NCI-H2081 treated with DMSO at 0.1 percent for 48 hours (cell line): ENCODE measurements around the gene ZNF557.
"Not testable (repeated sequence)": the region's sequence is repeated elsewhere in the genome, so short reads cannot be mapped to it uniquely, and the experiment has no call there.

Experiments used
- DNase-seq: peaks from one replicate; lab custom pipeline; 2025; lab: John Stamatoyannopoulos, UW

The ZNF557 gene

DNA sequence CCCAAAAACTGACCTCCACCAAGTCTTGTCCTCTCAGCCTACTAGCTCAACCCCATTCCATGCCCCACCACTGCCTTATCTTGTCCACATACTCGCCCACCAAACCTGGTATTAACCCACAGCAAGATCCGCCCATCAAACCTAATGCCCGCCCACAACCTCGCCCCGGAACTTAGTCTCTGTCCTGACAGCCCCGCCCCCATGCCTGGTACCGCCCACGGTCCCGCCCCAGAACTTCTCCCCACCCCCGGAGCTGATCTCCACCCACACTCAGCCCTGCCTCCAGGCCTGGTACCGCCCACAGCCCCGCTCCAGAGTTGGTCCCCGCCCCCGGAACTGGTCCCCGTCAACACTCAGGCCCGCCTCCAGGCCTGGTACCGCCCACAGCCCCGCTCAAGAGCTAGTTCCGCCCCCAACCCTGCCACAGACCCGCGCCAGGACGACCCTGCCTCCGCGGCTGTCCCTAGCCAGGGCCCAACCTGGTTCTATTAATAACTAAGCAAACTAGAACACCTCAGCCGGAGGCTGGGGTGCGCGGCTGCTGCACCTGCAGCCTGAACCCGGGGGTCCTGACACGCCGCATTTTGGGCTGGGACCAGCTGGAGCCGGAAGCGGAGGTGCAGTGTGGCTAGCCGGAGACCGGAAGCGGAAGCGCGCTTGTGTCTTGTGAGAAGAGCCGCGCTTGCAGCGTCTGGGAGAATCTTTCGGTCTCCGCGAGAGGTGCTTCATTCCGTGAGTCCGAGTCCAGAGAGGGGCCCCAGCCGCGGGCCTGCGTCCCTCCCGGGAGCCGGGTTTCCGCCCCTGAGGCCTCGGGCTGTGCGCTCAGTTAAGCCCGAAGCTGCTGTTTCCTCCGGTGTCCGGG, at the start of gene ZNF557:
TSS of gene ZNF557 (plus strand) at position 662 of the 862 bp plus-strand sequence. CDS start 5,372 bp downstream, outside the sequence.
- DNase-seq: peak; percentile 70

DNA sequence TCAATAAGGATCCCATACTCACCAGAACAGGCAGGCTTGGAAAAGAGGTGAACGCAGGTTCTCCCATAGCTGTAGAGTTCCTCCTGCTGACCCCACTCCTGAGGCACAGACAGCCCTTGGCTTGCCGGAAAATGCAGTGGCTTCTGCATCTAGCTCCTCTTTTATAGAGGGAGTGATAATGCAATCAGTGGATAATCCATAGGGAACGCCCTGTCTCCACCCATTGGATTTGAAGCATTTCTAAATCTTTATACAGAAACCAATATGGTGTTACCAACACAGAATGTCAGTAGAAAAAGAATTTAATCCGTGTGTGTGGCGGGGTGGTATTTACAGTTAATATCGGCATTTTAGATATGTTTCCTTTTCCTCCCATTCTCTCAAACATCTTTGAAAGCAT, 48.2 kb upstream of the ZNF557 start, which contains the start of gene MBD3L2B:
TSS of gene MBD3L2B (minus strand) at position 101 of the 400 bp plus-strand sequence. CDS start at position 67, 34 bp downstream.
- not testable (repeated sequence) for DNase-seq

DNA sequence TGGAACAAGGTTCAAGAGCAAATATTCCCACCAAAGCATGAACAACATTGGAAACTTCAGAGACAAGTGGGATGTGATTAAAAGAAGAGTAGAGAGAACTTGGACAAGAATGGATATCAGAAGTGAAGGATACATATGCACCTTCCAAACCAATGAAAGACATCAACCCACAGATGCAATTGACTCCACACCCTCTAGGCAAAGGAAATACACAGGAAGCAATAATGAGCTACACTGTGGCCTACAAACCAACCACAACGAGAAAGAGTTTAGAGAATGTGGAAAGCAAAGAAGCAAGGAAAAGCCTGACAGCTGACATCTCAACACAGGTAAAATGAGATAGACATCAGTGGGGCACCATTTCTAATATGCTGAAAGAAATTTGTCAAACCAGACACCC, 40.7 kb upstream of the ZNF557 start:
- DNase-seq: not testable (repeated sequence)

DNA sequence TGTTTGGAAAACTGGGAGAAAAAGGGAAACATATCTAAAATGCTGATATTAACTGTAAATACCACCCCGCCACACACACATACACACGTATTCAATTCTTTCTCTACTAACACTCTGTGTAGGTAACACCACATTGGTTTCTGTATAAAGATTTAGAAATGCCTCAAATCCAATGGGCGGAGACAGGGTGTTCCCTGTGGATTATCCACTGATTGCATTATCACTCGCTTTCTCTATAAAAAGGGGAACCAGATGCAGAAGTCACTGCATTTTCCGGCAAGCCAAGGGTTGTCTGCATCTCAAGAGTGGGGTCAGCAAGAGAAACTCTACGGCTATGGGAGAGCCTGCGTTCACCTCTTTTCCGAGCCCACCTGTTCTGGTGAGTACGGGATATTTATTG, 39.2 kb upstream of the ZNF557 start, which contains the start of gene MBD3L5:
TSS of gene MBD3L5 (plus strand) at position 301 of the 400 bp plus-strand sequence. CDS start at position 335, 34 bp downstream.
- DNase-seq: not testable (repeated sequence)

DNA sequence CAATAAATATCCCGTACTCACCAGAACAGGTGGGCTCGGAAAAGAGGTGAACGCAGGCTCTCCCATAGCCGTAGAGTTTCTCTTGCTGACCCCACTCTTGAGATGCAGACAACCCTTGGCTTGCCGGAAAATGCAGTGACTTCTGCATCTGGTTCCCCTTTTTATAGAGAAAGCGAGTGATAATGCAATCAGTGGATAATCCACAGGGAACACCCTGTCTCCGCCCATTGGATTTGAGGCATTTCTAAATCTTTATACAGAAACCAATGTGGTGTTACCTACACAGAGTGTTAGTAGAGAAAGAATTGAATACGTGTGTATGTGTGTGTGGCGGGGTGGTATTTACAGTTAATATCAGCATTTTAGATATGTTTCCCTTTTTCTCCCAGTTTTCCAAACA, 29.4 kb upstream of the ZNF557 start, which contains the start of gene MBD3L4:
TSS of gene MBD3L4 (minus strand) at position 101 of the 400 bp plus-strand sequence. CDS start at position 66, 35 bp downstream.
- DNase-seq: not testable (repeated sequence)

DNA sequence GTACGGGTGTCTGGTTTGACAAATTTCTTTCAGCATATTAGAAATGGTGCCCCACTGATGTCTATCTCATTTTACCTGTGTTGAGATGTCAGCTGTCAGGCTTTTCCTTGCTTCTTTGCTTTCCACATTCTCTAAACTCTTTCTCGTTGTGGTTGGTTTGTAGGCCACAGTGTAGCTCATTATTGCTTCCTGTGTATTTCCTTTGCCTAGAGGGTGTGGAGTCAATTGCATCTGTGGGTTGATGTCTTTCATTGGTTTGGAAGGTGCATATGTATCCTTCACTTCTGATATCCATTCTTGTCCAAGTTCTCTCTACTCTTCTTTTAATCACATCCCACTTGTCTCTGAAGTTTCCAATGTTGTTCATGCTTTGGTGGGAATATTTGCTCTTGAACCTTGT, 27.9 kb upstream of the ZNF557 start:
- not testable (repeated sequence) for DNase-seq

DNA sequence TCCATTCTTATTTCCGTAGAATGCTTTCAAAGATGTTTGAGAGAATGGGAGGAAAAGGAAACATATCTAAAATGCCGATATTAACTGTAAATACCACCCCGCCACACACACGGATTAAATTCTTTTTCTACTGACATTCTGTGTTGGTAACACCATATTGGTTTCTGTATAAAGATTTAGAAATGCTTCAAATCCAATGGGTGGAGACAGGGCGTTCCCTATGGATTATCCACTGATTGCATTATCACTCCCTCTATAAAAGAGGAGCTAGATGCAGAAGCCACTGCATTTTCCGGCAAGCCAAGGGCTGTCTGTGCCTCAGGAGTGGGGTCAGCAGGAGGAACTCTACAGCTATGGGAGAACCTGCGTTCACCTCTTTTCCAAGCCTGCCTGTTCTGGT, 20.5 kb upstream of the ZNF557 start, which contains the start of gene MBD3L2:
TSS of gene MBD3L2 (plus strand) at position 301 of the 400 bp plus-strand sequence. CDS start at position 354, 53 bp downstream.
- DNase-seq: not testable (repeated sequence)

DNA sequence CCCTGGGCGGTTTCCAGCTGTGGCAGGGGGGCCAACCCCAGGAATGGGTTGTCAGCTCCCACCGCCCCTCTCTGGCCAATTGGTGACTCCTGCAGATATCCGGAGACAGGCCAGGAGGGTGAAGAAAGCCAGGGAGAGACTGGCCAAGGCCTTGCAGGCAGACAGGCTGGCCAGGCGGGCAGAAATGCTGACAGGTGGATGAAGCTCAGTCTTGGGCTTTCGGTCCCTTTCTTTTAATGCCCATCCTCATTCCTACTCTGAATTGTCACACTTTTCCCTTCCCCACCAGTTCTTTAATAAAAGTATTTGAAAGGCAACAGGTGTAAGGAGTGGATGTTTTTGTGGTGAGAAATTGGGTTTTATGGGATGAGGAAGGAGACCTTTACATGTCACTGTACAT, 18.1 kb upstream of the ZNF557 start:
- not testable (repeated sequence) for DNase-seq

DNA sequence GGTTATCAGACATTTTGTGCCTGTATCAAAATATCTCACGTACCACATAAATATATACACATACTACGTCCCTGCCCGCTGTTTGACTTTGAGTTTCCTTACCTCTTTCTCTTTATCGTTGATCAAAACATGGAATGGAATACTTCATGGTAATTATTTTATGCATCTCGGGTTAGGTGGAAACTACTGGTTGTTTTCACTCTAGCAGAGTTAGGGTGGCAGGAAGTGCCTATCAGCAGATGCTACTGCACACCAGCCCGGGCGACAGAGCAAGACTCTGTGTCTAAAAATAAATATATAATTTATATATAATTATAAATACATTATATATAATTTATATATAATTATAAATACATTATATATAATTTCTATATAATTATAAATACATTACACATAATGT, 16.6 kb upstream of the ZNF557 start:
- not testable (repeated sequence) for DNase-seq

DNA sequence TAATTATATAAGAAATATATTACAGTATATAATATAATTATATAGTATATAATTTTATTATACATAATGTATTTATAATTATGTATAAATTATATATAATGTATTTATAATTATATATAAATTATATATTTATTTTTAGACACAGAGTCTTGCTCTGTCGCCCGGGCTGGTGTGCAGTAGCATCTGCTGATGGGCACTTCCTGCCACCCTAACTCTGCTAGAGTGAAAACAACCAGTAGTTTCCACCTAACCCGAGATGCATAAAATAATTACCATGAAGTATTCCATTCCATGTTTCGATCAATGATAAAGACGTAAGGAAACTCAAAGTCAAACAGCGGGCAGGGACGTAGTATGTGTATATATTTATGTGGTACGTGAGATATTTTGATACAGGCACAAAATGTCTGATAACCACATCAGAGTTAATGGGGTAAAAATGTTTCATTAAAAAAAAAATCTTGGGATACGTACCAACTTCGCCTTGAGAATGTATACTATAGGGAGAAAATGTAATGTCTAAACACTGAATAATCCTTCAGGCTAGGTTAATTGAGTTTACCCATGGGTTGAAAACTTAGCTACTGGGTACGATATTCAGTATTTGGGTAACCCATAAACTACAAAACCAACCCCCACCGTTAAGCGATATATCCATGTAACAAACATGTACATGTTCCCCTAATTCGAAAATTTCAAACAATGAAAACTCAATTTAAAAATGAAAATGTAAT, 14.7 kb upstream of the ZNF557 start:
- DNase-seq: not testable (repeated sequence)

DNA sequence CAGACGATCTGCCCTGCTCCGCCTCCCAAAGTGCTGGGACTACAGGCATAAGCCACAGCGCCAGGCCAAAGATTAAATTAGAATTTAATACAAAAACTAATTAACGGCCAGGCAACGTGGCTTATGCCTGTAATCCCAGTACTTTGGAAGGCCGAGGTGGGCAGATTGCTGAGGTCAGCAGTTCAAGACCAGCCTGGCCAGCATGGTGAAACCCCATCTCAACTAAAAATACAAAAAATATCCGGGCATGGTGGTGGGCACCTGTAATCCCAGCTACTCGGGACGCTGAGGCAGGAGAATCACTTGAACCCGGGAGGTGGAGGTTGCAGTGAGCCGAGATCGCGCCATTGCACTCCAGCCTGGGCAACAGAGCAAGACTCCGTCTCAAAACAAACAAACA, 13.8 kb upstream of the ZNF557 start:
- not testable (repeated sequence) for DNase-seq

DNA sequence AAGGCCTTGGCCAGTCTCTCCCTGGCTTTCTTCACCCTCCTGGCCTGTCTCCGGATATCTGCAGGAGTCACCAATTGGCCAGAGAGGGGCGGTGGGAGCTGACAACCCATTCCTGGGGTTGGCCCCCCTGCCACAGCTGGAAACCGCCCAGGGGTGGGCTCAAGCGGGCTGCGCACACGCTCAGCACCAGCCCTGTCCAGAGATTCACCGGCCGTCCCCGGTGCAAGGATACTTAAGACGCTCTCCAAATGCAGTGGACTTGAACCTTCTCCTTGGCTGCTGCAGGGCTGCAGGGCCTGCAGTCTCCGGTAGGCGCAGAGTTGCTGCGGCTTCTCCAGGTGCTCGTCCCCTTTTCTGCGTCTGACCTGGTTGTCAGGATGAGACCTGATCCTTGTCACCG, 13.1 kb upstream of the ZNF557 start:
- not testable (repeated sequence) for DNase-seq

DNA sequence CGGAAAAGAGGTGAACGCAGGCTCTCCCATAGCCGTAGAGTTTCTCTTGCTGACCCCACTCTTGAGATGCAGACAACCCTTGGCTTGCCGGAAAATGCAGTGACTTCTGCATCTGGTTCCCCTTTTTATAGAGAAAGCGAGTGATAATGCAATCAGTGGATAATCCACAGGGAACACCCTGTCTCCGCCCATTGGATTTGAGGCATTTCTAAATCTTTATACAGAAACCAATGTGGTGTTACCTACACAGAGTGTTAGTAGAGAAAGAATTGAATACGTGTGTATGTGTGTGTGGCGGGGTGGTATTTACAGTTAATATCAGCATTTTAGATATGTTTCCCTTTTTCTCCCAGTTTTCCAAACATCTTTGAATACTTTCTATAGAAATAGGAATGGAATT, 10.9 kb upstream of the ZNF557 start, which contains the start of gene MBD3L3:
TSS of gene MBD3L3 (minus strand) at position 101 of the 400 bp plus-strand sequence. CDS start at position 30, 71 bp downstream.
- DNase-seq: not testable (repeated sequence)

DNA sequence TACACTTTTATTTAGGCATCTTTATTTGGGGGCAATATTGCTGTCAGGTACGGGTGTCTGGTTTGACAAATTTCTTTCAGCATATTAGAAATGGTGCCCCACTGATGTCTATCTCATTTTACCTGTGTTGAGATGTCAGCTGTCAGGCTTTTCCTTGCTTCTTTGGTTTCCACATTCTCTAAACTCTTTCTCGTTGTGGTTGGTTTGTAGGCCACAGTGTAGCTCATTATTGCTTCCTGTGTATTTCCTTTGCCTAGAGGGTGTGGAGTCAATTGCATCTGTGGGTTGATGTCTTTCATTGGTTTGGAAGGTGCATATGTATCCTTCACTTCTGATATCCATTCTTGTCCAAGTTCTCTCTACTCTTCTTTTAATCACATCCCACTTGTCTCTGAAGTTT, 9.5 kb upstream of the ZNF557 start:
- DNase-seq: not testable (repeated sequence)

DNA sequence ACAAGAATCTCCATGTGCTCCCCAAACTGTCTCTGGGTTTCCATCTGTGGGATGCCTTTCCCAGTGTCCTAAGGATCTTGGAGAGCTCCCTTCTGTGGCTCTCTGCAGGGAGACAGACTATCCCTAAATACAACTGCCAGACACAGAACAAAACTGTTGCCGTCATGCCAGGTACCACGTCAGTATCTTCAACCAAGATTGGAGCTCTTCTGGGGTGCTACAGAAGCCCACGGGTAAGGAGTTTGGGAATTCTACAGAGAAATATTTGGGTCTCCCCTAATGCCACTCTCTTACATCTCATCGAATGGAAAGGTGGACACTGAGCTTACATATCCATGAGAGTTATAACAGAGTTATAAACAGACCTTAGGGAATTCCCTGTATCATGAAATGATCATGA, 6.2 kb upstream of the ZNF557 start:
- no peak for DNase-seq

DNA sequence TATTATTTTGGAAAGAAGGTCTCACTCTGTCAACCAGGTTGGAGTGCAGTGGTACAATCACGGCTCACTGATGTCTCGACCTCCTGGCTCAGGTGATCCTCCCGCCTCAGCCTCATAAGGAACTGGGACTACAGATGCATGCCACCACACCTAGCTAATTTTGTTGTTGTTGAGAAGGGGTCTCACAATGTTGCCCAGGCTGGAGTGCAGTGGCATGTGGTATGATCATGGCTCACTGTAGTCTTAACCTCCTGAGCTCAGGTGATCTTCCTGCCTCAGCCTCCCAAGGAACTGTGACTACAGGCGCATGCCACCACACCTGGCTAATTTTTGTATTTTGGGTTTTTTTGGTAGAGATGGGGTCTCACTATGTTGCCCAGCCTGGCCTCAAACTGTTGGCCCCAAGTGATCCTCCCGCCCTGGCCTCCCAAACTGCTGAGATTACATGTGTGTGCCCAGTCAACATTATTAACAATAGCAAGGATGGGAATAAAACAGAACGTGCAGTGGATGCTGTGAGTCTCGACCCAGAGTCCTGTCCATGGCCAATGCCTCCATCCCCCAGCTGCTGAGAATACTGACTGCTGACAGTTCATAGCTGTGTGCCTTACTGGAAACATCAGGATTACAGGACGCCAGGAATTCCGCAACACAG, 5.6 kb upstream of the ZNF557 start:
- no peak for DNase-seq

DNA sequence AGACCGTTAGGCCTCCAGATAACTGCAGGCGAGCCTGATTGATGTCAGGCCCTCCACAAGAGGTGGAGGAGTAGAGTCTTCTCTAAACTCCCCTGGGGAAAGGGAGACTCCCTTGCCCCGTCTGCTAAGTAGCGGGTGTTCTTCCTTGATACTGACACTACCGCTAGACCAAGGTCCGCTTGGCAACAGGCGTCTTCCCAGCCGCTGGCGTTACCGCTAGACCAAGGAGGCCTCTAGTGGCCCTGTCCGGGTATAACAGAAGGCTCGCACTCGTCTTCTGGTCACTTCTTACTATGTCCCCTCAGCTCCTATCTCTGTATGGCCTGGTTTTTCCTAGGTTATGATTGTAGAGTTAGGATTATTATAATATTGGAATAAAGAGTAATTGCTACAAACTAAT, 2.4 kb upstream of the ZNF557 start:
- not testable (repeated sequence) for DNase-seq

DNA sequence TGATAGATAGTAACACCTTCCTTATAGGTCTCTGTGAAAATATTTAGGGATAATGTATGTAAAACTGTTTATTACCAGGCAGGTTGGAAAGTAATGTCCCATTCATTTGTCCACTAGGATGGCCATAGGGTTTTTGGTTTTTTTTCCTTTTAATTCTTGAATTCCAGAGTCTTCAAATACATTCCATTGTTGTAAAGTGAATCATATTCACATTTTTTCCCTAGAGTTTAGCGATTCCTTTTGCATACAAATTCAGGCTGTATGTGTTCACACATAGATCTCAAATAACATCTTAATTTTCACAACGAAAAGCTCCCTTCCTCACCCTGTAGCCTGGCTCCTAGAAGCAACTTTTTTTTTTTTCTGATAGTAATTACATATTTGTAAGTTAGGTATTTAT, 1.8 kb upstream of the ZNF557 start:
- no peak for DNase-seq

DNA sequence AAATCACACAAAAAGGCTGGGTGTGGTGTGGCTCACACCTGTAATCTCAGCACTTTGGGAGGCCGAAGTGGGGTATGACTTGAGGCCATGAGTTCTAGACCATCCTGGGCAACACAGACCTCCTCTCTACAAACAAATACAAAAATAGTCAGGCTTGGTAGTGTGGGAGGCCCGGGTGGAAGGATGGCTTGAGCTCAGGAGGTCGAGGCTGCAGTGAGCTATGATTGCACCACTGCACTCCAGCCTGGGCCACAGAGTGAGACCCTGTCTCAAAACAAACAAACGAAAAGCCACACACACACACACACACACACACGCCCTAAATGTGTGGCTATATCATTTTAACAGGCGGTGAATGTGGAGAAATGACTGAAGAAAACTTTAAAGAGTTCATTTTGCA, 904 bp upstream of the ZNF557 start:
- DNase-seq: no peak

DNA sequence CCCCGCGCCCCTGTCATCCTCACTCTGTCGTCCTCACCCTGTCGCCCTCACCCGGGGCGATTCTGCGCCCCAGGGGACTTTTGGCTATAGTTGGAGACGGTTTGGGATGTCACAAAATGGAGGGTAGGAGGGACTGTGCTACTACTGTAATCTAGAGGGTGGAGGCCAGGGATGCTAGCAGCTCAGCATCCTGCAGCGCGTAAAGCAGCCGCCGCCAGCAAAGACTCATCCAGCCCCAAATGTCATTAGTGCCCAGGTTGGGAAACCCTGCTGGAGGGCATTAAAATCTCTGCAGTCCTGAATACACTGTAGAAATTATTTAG, 362 bp downstream of the ZNF557 start:
- no peak for DNase-seq

DNA sequence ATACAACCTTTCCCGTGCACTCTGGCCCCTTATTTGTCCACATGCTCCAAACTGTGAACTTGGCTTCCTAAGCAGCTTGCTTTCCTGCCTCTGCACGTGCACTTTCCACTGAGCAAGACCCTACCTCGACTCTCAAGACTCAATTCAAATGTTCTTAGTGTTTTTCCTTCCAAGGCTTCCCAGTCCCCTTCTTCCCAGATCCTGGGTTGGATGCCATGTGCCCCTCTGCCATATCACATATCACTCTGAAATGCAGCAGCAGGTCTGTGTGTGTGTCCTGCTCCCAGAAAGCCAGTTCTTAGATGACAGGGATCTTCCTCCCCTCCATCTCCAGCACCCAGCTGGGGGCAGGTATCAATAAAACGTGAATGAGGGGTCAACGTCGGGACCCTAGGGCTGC, 3.0 kb downstream of the ZNF557 start:
- no peak for DNase-seq

DNA sequence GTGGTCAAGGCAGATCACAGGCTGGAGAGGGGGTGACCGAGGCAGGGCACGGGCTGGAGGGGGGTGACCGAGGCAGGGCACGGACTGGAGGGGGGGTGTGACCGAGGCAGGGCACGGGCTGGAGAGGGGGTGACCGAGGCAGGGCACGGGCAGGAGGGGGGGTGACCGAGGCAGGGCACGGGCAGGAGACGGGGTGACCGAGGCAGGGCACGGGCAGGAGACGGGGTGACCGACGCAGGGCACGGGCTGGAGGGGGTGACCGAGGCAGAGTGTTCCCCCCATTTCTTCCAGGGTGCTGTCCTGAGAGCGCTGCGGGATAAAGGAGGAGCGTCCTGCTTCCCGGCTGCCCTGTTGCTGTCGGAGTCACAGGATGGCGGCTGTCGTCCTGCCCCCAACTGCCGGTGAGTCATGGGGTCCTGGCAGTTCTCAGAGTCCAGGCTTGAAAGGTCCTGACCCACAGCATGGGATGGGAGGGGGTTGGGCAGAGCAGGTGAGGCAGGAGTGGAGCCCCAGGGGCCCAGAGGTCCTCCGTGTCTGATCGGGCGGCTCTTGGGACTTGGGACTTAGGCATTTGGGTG, 5.3 kb downstream of the ZNF557 start:
- DNase-seq: no peak
